Stimulated activated CD8-positive, alpha-beta memory T cell treated with anti-CD3 and anti-CD28 coated beads, Interleukin-4, amount 100 ng/mL, for 24 hours (primary cell): Measurements from ENCODE around the gene SORCS1.

Source experiments
- DNase-seq: peaks from one replicate; pipeline ENCODE4 v3.0.0-alpha.2; 2020; ENCODE audit warnings: low read depth

SORCS1 gene

GRCh38 chr10:106655636-106656035 is 508.9 kb downstream of the SORCS1 start:
- DNase-seq, result no peak

- DNase-seq, result no peak
These were observed 509.3 kb downstream of the SORCS1 start for GRCh38 chr10:106655165-106655564.

- no peak for DNase-seq
These were observed 512.2 kb downstream of the SORCS1 start for GRCh38 chr10:106652279-106652678.

- no peak for DNase-seq
These were observed 515.7 kb downstream of the SORCS1 start for GRCh38 chr10:106648534-106649481.

- DNase-seq, result no peak
These were observed 521.0 kb downstream of the SORCS1 start for GRCh38 chr10:106643473-106643872.

- DNase-seq, result no peak
These were observed 526.6 kb downstream of the SORCS1 start for GRCh38 chr10:106637873-106638272.

- no peak for DNase-seq
These were observed 527.6 kb downstream of the SORCS1 start for GRCh38 chr10:106636766-106637491.

GRCh38 chr10:106635947-106636346 is 528.6 kb downstream of the SORCS1 start:
- no peak for DNase-seq

- DNase-seq, result no peak
These were observed 533.3 kb downstream of the SORCS1 start for GRCh38 chr10:106631016-106631702.

- DNase-seq, result no peak
These were observed 538.1 kb downstream of the SORCS1 start for GRCh38 chr10:106626371-106626770.

- DNase-seq, result no peak
These were observed 538.8 kb downstream of the SORCS1 start for GRCh38 chr10:106625751-106626150.

GRCh38 chr10:106619346-106619745 is 545.2 kb downstream of the SORCS1 start:
- DNase-seq, result no peak

GRCh38 chr10:106618646-106619045 is 545.9 kb downstream of the SORCS1 start:
- no peak for DNase-seq

- DNase-seq, result no peak
These were observed 549.4 kb downstream of the SORCS1 start for GRCh38 chr10:106615081-106615480.

GRCh38 chr10:106614293-106614692 is 550.2 kb downstream of the SORCS1 start:
- DNase-seq, result no peak

GRCh38 chr10:106612381-106612780 is 552.1 kb downstream of the SORCS1 start:
- no peak for DNase-seq

- no peak for DNase-seq
These were observed 554.8 kb downstream of the SORCS1 start for GRCh38 chr10:106609470-106610266.

GRCh38 chr10:106608066-106608465 is 556.4 kb downstream of the SORCS1 start:
- no peak for DNase-seq

GRCh38 chr10:106595281-106595680 is 569.2 kb downstream of the SORCS1 start:
- DNase-seq, result no peak

GRCh38 chr10:106593876-106594275 is 570.6 kb downstream of the SORCS1 start:
- DNase-seq, result no peak

GRCh38 chr10:106592396-106592795 is 572.1 kb downstream of the SORCS1 start:
- DNase-seq, result no peak

- DNase-seq, result no peak
These were observed 582.2 kb downstream of the SORCS1 start for GRCh38 chr10:106582291-106582690.
